ENCODE measurements around the gene CYP26C1. TPM values are rescaled to one million over a fixed set of nuclear protein-coding genes. Genes with fewer than 3 reads are reported as not detected.

Gene CYP26C1, protein sequence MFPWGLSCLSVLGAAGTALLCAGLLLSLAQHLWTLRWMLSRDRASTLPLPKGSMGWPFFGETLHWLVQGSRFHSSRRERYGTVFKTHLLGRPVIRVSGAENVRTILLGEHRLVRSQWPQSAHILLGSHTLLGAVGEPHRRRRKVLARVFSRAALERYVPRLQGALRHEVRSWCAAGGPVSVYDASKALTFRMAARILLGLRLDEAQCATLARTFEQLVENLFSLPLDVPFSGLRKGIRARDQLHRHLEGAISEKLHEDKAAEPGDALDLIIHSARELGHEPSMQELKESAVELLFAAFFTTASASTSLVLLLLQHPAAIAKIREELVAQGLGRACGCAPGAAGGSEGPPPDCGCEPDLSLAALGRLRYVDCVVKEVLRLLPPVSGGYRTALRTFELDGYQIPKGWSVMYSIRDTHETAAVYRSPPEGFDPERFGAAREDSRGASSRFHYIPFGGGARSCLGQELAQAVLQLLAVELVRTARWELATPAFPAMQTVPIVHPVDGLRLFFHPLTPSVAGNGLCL
- not detected for total RNA-seq

DNA sequence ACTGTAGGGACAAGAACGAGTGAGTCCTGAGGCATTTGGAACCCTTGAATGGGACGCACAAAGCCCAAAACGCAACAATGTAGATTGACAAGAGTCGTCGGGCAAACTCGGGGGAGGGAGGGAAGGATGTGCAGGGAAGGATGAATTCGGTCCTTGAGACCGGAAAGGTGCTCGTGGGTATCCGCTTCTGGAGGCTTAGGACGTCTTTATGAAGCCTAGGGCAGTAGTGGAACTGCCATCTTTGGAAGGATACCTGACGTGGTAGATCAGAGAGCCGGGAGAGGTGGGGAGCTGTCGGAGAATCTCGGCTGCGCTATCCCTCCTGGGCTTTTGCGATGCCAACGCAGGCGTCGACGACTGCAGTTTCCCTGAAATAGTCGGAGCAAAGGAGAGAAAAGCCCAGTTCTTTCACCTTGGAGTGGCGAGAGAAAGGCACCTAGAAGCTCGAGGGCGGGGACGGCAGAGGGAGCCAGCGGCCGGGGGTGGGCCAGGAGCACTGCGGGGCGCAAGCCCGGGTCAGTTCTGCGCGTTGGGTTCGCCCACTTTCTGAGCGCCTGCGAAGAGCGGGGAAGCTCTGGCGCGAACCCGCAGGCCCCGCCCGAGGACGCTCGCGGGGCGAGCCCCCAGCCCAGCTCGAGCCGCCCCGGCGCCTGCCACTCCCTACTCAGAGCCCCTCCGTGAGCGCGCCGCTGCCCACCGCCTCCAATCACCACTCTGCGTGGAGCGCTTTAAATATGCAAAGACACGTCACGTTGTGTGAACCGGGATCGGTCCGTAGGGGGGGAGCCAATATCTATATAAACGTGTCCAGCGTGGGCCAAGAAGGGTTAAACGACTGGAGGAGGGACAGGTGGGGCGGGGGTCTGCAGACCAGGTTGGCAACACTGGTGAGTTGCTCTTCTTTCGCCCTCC is at the start of gene CYP26C1:
TSS of gene CYP26C1 (plus strand) at position 824 of the 912 bp plus-strand sequence. CDS start 466 bp downstream, outside the sequence.
- H3K27ac ChIP-seq (ENCODE audit: low read depth, low read length) = no peak within 1 kb of the TSS
- H3K36me3 ChIP-seq (ENCODE audit: control insufficient read depth in 3 of 3, insufficient read depth in 3 of 3, low read length in 3 of 3) = peaks cover 3 to 14% (median 3%) of the 10 kb centered on the region in 3 donors
- H3K9me3 ChIP-seq (ENCODE audit: control insufficient read depth in 3 of 3, low read length in 3 of 3) = peaks cover 0 to 2% (median 0%) of the 10 kb centered on the region in 3 donors
- H3K27me3 ChIP-seq (ENCODE audit: control insufficient read depth in 3 of 3, insufficient read depth in 3 of 3, low read length in 3 of 3) = peaks cover 39 to 45% (median 45%) of the 10 kb centered on the region in 3 donors
- no peak within 1 kb of the TSS for H3K4me3 ChIP-seq (ENCODE audit: low read length in 3 of 3)
- peaks cover 14 to 23% (median 17%) of the 10 kb centered on the region in 3 donors for H3K4me1 ChIP-seq (ENCODE audit: control insufficient read depth in 3 of 3, insufficient read depth in 3 of 3, low read length in 3 of 3)
- H3K9ac ChIP-seq (ENCODE audit: low read depth in 1 of 3, low read length in 3 of 3) = no peak within 1 kb of the TSS

DNA sequence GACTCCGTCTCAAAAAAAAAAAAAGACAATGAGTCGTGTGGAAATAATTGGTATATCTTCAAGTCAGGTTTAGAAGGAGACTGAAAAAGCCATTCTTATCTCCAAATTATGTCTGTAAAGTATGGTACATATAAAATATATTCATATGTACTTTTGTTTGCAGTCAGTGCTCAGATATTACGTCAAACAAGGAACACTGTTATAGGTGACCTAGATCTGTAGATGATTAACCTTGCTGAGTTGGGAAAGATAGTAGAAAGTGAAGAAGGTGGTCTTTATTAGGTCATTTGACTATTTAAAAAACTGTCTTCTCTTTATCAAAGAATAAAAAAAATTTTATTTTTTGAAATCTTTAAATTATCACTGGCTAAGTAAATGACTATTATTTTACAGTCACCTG is 44.9 kb upstream of the CYP26C1 start:
- no peaks in the 10 kb centered on the region for H3K27me3 ChIP-seq (ENCODE audit: control insufficient read depth in 3 of 3, insufficient read depth in 3 of 3, low read length in 3 of 3)
- no peak overlapping the region for H3K9ac ChIP-seq (ENCODE audit: low read depth in 1 of 3, low read length in 3 of 3)
- no peak overlapping the region for H3K27ac ChIP-seq (ENCODE audit: low read depth, low read length)
- peaks cover 3 to 7% (median 4%) of the 10 kb centered on the region in 3 donors for H3K36me3 ChIP-seq (ENCODE audit: control insufficient read depth in 3 of 3, insufficient read depth in 3 of 3, low read length in 3 of 3)
- no peaks in the 10 kb centered on the region for H3K9me3 ChIP-seq (ENCODE audit: control insufficient read depth in 3 of 3, low read length in 3 of 3)
- no peak overlapping the region for H3K4me3 ChIP-seq (ENCODE audit: low read length in 3 of 3)
- H3K4me1 ChIP-seq (ENCODE audit: control insufficient read depth in 3 of 3, insufficient read depth in 3 of 3, low read length in 3 of 3) = no peaks in the 10 kb centered on the region

- Histone ChIP-seq H3K4me1 (ENCODE audit: control insufficient read depth in 3 of 3, insufficient read depth in 3 of 3, low read length in 3 of 3) (no peaks in the 10 kb centered on the region), H3K9me3 (ENCODE audit: control insufficient read depth in 3 of 3, low read length in 3 of 3) (no peaks in the 10 kb centered on the region), H3K4me3 (ENCODE audit: low read length in 3 of 3) (no peak overlapping the region), H3K36me3 (ENCODE audit: control insufficient read depth in 3 of 3, insufficient read depth in 3 of 3, low read length in 3 of 3) (peaks cover 3 to 22% (median 12%) of the 10 kb centered on the region in 3 donors), H3K27ac (ENCODE audit: low read depth, low read length) (no peak overlapping the region), H3K27me3 (ENCODE audit: control insufficient read depth in 3 of 3, insufficient read depth in 3 of 3, low read length in 3 of 3) (no peaks in the 10 kb centered on the region), H3K9ac (ENCODE audit: low read depth in 1 of 3, low read length in 3 of 3) (no peak overlapping the region)
Measured at GRCh38 chr10:93023013-93023650, 37.5 kb upstream of the CYP26C1 start.

DNA sequence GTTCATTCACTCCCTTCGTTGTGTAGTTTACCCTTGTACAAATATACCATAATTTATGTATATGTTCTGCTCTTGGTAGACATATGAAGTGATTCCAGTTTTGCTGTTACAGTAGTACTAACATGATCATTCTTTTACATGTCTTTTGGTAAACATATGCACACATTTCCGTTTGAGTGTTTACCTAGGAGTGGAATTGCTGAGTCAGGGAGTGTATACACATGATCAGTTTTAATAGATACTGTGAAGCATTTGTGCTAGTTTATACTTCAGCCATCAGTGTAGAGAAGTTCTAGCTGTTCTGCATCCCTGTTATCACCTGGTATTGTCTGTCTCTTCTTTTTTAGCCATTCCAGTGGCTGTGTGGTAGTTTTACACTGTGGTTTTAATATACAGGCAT is 34.5 kb upstream of the CYP26C1 start:
- Histone ChIP-seq H3K27me3 (ENCODE audit: control insufficient read depth in 3 of 3, insufficient read depth in 3 of 3, low read length in 3 of 3) (no peaks in the 10 kb centered on the region), H3K4me1 (ENCODE audit: control insufficient read depth in 3 of 3, insufficient read depth in 3 of 3, low read length in 3 of 3) (no peaks in the 10 kb centered on the region), H3K36me3 (ENCODE audit: control insufficient read depth in 3 of 3, insufficient read depth in 3 of 3, low read length in 3 of 3) (peaks cover 3 to 17% (median 12%) of the 10 kb centered on the region in 3 donors), H3K9me3 (ENCODE audit: control insufficient read depth in 3 of 3, low read length in 3 of 3) (no peaks in the 10 kb centered on the region), H3K9ac (ENCODE audit: low read depth in 1 of 3, low read length in 3 of 3) (no peak overlapping the region), H3K4me3 (ENCODE audit: low read length in 3 of 3) (no peak overlapping the region), H3K27ac (ENCODE audit: low read depth, low read length) (no peak overlapping the region)

DNA sequence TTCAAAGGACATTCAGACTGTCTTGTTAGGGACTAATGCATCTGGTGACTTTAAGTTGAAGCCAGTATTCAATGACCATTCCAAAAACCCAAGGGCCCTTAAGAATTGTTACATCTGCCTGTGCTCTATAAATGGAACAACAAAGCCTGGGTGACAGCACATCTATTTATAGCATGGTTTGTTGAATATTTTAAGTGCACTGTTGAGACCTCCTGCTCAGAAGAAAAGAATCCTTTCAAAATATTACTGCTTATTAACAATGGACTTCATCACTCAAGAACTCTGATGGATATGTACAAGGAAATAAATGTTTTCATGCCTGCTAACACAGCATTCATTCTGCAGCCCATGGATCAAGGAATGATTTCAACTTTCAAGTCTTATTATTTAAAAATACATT is 33.1 kb upstream of the CYP26C1 start:
- Histone ChIP-seq H3K4me3 (ENCODE audit: low read length in 3 of 3) (no peak overlapping the region), H3K36me3 (ENCODE audit: control insufficient read depth in 3 of 3, insufficient read depth in 3 of 3, low read length in 3 of 3) (peaks cover 3 to 17% (median 12%) of the 10 kb centered on the region in 3 donors), H3K27me3 (ENCODE audit: control insufficient read depth in 3 of 3, insufficient read depth in 3 of 3, low read length in 3 of 3) (no peaks in the 10 kb centered on the region), H3K9ac (ENCODE audit: low read depth in 1 of 3, low read length in 3 of 3) (no peak overlapping the region), H3K9me3 (ENCODE audit: control insufficient read depth in 3 of 3, low read length in 3 of 3) (no peaks in the 10 kb centered on the region), H3K27ac (ENCODE audit: low read depth, low read length) (no peak overlapping the region), H3K4me1 (ENCODE audit: control insufficient read depth in 3 of 3, insufficient read depth in 3 of 3, low read length in 3 of 3) (no peaks in the 10 kb centered on the region)

DNA sequence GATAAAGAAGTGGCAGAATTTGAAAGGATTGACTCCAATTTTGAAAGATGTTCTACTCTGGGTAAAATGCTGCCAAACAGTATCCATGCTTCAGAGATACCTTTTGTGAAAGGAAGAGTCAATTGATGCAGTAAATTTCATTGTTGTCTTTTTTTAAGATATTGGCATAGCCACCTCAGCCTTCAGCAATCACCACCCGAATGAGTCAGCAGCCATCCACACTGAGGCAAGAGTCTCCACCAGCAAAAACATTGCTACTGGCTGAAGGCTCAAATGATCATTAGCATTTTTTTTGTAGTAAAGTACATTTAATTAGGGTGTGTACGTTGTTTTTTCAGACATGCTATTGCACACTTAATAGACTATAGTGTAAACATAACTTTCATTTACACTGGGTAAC is 31.7 kb upstream of the CYP26C1 start:
- Histone ChIP-seq H3K4me3 (ENCODE audit: low read length in 3 of 3) (no peak overlapping the region), H3K27ac (ENCODE audit: low read depth, low read length) (no peak overlapping the region), H3K36me3 (ENCODE audit: control insufficient read depth in 3 of 3, insufficient read depth in 3 of 3, low read length in 3 of 3) (peaks cover 3 to 17% (median 12%) of the 10 kb centered on the region in 3 donors), H3K27me3 (ENCODE audit: control insufficient read depth in 3 of 3, insufficient read depth in 3 of 3, low read length in 3 of 3) (no peaks in the 10 kb centered on the region), H3K9ac (ENCODE audit: low read depth in 1 of 3, low read length in 3 of 3) (no peak overlapping the region), H3K9me3 (ENCODE audit: control insufficient read depth in 3 of 3, low read length in 3 of 3) (no peaks in the 10 kb centered on the region), H3K4me1 (ENCODE audit: control insufficient read depth in 3 of 3, insufficient read depth in 3 of 3, low read length in 3 of 3) (no peaks in the 10 kb centered on the region)

GRCh38 chr10:93030409-93030808 is 30.2 kb upstream of the CYP26C1 start:
- H3K36me3 ChIP-seq (ENCODE audit: control insufficient read depth in 3 of 3, insufficient read depth in 3 of 3, low read length in 3 of 3) = peaks cover 3 to 17% (median 12%) of the 10 kb centered on the region in 3 donors
- no peak overlapping the region for H3K9ac ChIP-seq (ENCODE audit: low read depth in 1 of 3, low read length in 3 of 3)
- no peak overlapping the region for H3K27ac ChIP-seq (ENCODE audit: low read depth, low read length)
- no peak overlapping the region for H3K4me3 ChIP-seq (ENCODE audit: low read length in 3 of 3)
- no peaks in the 10 kb centered on the region for H3K27me3 ChIP-seq (ENCODE audit: control insufficient read depth in 3 of 3, insufficient read depth in 3 of 3, low read length in 3 of 3)
- H3K9me3 ChIP-seq (ENCODE audit: control insufficient read depth in 3 of 3, low read length in 3 of 3) = no peaks in the 10 kb centered on the region
- no peaks in the 10 kb centered on the region for H3K4me1 ChIP-seq (ENCODE audit: control insufficient read depth in 3 of 3, insufficient read depth in 3 of 3, low read length in 3 of 3)

GRCh38 chr10:93032105-93032808 is 28.3 kb upstream of the CYP26C1 start:
- Histone ChIP-seq H3K27me3 (ENCODE audit: control insufficient read depth in 3 of 3, insufficient read depth in 3 of 3, low read length in 3 of 3) (no peaks in the 10 kb centered on the region), H3K9me3 (ENCODE audit: control insufficient read depth in 3 of 3, low read length in 3 of 3) (no peaks in the 10 kb centered on the region), H3K36me3 (ENCODE audit: control insufficient read depth in 3 of 3, insufficient read depth in 3 of 3, low read length in 3 of 3) (peaks cover 0 to 6% (median 3%) of the 10 kb centered on the region in 3 donors), H3K9ac (ENCODE audit: low read depth in 1 of 3, low read length in 3 of 3) (no peak overlapping the region), H3K4me3 (ENCODE audit: low read length in 3 of 3) (no peak overlapping the region), H3K4me1 (ENCODE audit: control insufficient read depth in 3 of 3, insufficient read depth in 3 of 3, low read length in 3 of 3) (no peaks in the 10 kb centered on the region), H3K27ac (ENCODE audit: low read depth, low read length) (no peak overlapping the region)

DNA sequence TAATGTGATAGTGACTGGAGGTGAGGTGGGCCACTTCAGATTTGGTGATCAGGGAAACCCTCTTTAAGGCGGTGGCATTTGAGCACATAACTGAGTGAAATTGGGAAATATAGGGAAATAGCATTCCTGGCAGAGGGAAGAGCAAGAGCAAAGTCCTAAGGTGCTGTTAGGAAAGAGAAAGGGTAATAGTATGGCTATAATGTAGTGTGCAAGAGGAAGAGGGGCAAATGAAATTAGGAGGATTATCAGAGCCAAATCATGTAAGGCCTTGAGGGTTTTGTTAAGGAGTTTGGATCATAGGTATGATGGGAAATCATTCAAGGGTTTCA is 27.8 kb upstream of the CYP26C1 start:
- H3K4me3 ChIP-seq (ENCODE audit: low read length in 3 of 3) = no peak overlapping the region
- peaks cover 0 to 3% (median 3%) of the 10 kb centered on the region in 3 donors for H3K36me3 ChIP-seq (ENCODE audit: control insufficient read depth in 3 of 3, insufficient read depth in 3 of 3, low read length in 3 of 3)
- H3K9ac ChIP-seq (ENCODE audit: low read depth in 1 of 3, low read length in 3 of 3) = no peak overlapping the region
- no peak overlapping the region for H3K27ac ChIP-seq (ENCODE audit: low read depth, low read length)
- H3K4me1 ChIP-seq (ENCODE audit: control insufficient read depth in 3 of 3, insufficient read depth in 3 of 3, low read length in 3 of 3) = no peaks in the 10 kb centered on the region
- H3K27me3 ChIP-seq (ENCODE audit: control insufficient read depth in 3 of 3, insufficient read depth in 3 of 3, low read length in 3 of 3) = no peaks in the 10 kb centered on the region
- H3K9me3 ChIP-seq (ENCODE audit: control insufficient read depth in 3 of 3, low read length in 3 of 3) = no peaks in the 10 kb centered on the region

Measured in skeletal muscle tissue (tissue), 4 donors.